GM19324 (cell line): ENCODE measurements around the gene TIMP1.
A peak's percentile ranks its signal among the peaks of the same experiment; 100 is the strongest.
"Not testable (repeated sequence)": the region's sequence is repeated elsewhere in the genome, so short reads cannot be mapped to it uniquely, and the experiment has no call there.

Source experiments
- ATAC-seq: cut with Tn5 transposase; IDR thresholded peaks from one replicate; pipeline ENCODE4 v1.9.1; 2021; ENCODE audit warnings: mild to moderate bottlenecking, moderate library complexity; ENCODE audit not compliant: unreplicated experiment, low FRiP score

TIMP1 gene

DNA sequence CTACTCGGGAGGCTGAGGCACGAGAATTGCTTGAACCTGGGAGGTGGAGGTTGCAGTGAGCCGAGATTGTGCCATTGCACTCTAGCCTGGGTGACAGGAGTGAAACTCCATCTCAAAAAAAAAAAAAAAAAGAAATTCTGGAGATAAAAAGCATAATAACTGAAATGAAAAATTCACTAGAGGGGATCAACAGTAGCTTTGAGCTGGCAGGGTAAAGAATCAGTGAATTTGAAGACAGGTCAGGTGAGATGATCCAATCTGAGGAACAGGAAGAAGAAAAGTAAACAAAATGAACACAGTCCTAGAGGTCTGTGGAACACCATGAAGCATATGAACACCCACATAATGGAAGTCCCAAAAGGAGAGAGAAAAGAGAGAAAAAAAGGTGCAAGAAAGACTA is 15.0 kb downstream of the TIMP1 start:
- no peak for ATAC-seq

DNA sequence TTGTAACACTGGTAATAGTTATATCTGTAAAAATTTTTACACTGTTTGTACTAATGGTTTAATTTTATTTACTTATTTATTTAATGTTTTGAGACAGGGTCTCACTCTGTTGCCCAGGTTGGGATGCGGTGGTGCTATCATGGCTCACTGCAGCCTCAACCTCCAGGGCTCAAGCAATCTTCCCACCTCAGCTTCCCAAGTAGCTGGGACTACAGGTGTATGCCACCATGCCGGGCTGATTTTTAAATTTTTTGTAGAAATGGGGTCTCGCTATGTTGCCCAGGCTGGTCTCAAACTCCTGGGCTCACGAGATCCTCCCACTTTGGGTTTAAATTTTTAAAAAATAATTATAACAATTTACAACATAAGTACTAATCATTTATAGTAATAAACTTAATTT is 20.9 kb downstream of the TIMP1 start:
- not testable (repeated sequence) for ATAC-seq

DNA sequence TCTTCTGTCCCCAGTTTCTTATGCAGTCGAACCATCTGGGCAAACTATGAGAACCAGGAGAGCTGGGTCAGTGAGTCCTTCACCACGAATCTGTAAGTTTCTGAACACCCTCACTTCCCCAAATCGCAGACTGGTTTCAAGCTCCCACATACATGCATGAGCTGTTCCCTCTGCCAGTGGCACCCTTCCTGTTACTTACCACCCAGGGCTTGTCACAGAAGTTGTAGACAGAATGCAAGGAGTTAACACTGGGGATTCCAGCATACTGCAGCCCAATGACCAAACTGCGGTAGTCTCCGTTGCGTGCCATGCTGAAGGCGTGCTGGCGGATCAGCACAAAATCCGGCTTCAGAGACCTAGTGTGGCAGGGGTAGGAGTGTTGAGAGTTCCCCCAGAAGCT is 22.8 kb downstream of the TIMP1 start:
- no peak for ATAC-seq

DNA sequence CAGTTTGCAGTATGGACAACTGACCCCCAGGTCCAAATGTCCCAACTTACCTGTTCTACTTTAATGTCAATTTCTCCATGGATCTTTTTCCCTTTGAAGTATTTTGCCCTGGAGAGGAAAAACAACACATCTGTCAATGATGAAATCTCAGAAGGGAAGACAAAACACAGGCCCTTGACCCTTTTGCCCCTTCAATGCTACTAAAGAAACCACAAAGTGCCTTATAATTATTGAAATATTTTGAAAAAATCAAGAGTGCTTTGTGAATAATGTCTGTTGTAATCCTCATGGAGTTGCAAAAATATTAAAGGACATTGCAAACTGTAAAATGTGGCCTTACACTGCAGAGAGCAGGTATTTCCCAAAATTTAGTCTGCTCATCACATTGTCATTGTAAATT is 24.9 kb downstream of the TIMP1 start:
- ATAC-seq: no peak

DNA sequence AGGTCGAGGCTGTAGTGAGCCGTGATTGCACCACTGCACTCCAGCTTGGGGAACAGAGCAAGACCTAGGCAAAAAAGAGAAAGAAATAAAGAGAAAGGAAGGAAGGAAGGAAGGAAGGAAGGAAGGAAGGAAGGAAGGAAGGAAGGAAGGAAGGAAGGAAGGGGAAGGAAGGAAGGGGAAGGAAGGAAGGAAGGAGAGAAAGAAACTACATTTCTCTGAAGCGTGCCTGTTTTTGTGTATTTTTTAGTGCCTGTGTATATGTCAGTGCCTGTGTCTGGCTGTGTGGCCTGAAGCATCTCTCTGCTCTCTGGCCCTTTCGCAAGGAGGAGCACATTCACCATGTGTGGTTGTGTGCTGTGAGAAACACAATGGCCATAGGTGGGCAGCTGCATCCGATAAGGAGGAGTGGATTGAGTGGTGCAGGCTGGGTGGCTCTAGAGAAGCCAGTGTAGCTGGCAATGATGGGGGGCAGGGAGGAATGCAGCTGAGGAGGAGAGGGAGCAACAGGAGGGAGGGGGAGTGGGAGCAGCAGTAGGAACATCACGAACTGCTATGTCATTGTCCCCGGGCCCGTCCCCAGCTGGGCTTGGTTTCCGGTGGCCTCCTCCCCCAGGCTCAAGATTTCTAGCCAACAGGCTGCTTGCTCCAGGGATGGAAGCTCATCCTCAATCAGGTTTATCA is 26.0 kb downstream of the TIMP1 start:
- ATAC-seq: no peak

DNA sequence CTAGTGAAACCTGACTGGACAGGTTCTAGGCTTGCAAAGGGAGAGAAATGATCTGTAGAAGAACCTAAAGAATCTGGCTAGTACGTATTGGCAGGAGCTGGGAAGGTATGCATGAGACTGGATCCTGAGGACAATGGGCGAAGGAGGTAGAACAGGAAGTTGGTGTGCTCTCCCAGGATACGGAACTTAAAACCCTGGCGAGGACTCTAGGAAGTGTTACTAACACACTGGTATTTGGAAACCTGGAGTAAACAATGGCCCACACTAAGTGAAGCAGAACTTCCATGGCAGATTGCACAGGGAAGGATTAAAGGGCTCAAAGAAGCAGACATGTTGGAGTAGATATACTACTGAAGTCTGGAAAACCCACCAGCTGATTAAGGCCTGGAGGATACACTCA is 28.3 kb downstream of the TIMP1 start:
- no peak for ATAC-seq

DNA sequence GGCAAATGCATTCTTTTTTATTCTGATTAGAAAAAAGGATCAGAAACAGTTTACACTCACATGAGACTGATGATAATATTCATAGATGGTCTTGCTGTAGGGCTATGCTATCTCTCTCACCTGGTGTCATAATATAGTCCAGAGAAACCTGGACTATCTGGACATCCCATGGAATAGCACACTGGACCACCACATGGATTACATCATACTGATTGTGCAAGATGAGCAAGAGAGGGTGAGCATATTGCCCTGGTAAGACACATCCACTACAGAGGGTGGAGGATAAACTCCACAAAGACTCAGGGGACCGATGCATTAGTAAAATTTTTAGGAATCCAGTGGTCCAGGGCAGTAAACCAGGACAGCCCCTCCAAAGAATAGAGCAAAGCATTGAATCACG is 29.3 kb downstream of the TIMP1 start:
- no peak for ATAC-seq

DNA sequence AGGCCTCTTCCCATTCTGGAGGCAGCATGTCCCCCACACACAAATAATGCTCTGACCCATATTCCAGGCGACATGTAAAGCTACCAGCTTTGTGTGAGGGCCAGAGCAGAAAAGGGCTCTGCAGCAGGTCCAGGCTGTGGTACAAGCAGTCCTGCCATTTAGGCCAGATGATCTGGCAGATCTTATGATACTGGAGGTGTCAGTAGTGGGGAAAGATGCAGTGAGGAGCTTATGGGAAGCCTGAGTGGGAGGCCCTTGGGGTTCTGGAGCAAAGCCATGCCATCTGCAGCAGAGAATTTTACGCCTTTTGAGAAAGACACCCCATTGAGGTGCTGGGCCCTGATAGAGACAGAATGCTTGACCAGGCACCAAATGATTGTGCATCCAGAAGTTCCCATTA is 29.7 kb downstream of the TIMP1 start:
- ATAC-seq: no peak

DNA sequence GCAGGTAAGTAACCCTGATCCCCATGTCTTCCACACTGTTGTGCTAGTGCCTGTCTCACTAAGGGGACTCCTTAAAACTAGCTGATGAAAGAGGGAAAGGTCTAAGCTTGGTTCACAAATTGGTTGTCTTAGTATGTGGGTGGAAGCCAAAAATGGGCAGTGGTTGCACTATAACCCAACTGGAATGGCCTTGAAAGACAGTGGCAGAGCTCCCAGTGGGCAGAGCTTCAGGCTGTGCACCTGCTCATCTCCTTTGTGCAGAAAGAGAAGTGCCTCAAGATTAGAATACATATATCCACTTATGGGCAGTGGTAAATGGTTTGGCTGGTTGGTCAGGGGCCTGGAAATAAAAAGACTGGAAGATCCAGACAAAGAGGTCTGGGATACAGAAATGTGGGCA is 30.2 kb downstream of the TIMP1 start:
- no peak for ATAC-seq

DNA sequence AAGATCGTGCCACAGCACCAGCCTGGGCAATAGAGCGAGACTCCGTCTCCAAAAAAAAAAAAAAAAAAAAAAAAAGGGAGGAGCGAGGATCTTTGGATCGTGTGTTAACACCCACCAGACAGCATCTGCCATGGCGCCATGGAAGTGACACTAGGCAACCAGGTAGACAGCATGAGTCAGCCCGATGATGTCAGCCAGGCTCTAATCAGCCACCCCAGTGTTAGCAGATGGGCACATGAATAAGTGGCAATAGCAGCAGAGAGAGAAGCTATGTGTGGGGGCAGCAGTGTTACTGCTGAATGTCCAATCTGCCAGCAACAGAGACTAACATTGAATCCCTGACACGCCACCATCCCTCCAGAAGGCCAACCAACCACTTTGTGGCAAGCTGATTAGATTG is 30.8 kb downstream of the TIMP1 start:
- ATAC-seq: no peak

DNA sequence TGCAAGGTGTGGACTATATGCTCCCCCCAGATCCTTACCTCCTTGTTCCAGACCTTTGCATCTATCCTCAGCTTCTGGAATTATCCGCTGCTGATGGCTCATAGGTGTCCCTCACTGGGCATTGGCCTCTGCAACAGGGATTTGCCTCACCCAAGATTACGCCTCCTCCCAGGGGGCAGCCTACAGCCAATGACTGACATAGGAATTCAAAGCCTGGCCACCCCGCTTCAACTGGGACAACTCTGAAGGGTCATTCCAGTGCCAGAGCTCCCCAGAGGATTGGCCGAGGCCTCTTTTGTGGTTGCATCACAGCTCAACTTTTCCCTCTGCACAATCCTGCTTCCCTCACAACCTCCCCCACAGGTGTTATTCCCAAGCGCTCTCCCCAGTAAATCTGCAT is 32.4 kb downstream of the TIMP1 start:
- ATAC-seq: no peak

DNA sequence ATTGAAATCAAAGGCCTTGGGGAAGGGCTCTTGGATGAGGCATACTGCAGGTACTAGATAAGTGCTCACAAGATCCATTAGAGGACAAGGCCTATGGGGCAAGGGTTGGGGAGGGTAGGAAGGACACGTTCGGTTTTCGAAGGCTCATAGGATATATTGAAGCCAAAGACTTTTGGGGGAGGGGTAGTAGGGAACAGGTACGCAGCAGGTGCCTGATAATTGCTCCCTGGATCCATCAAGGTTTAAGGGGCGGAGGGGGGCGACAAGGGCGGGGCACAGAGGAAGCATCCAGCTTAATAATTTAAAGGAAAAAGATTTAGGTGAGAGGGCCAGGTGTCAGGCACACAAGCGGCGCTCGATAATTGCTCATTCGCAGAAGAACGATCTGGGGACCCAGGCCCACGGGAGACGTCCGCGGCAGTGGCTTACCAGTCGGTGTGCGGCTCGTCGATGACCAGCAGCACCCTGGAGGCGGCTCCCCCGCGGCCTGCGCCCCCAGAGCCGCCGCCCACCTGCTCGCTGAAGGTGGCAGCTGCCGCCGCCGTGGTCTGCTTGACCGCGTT is 36.8 kb downstream of the TIMP1 start:
- no peak for ATAC-seq

DNA sequence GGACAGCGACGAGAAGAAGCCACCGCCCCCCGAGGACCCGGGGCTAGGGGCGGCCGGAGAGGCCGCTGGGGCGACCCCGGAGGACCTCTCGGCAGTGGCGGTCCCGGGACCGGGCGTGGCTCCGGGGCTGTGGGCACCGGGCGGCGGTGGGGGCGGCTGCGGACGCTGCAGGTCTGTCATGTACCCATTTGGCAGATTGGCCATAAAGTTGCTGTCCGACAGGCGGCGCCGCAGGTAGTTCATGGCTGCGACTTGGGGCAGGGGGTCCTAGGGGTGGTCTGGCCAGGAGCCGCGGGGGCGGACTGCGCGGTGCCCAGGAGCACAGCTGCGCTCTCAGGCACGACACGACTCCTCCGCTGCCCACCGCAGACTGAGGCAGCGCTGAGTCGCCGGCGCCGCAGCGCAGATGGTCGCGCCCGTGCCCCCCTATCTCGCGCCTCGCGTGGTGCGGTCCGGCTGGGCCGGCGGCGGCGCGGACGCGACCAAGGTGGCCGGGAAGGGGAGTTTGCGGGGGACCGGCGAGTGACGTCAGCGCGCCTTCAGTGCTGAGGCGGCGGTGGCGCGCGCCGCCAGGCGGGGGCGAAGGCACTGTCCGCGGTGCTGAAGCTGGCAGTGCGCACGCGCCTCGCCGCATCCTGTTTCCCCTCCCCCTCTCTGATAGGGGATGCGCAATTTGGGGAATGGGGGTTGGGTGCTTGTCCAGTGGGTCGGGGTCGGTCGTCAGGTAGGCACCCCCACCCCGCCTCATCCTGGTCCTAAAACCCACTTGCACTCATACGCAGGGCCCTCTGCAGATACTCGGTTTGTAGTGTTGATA is 37.5 kb downstream of the TIMP1 start, which contains the start of gene SYN1:
Gene SYN1, minus strand, starts transcription at position 372 of the 817 bp plus-strand sequence. Its CDS starts 129 bp downstream, at position 243.
- ATAC-seq: peak; percentile 66

DNA sequence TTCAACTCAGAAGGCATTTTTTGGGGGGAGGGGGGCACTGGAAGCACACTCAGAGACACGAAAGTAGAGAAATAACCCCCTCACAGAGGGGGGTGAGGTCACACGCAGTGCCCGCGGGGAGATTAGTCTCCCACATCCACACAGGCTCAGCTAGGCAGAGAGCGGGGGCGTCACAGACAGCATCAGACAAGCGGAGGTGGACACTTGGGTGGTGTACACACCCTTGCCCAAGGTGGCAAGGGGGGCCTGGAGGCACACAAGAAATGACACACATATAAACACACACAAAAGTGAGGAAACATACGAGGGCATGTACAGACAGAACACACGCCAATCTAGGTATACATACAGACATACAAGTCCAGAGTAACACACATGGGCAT is 38.1 kb downstream of the TIMP1 start:
- ATAC-seq: no peak

DNA sequence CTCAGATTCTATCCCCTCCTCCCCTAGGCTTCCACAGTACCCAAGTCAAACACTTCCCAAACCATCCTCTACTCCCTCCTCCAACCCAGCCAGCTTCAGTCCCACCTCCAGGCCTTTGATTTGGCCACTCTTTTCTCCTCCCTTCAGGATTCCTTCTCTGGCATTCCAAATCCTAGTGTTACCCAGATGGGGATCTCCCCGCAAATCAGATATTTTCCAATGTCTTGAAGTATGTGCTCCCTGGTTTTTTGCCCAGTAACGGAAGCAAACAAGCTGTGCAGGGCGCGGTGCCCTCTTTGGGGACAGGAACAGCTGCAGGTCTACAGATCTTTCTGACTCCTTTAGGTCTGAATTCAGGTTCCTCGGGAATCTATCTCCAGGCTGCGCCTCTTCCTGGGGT is 39.6 kb downstream of the TIMP1 start:
- no peak for ATAC-seq

DNA sequence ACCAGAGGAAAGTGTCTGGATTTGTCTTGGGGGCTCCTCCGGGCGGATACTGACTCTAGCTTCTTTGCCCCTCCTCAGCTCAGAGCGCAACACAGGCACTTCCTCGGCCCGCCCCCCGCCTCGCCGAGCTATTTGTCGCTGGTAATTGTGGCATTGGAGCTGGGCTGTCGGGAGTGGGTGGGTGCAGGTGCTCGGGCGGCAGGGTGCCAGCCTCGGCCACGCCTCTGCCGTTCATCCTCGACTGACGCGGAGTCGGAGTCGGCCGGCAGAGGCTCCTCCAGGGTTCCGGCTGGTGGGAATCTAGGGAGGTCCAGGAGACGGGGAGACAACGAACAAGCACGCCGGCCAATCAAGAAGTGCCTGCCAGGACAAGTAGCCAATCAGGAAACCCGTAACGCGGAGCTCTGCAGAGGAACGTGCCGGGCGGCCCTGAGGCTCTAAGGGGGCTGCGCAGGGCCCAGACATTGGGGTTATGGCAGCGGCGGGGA is 41.3 kb downstream of the TIMP1 start:
- ATAC-seq: no peak

DNA sequence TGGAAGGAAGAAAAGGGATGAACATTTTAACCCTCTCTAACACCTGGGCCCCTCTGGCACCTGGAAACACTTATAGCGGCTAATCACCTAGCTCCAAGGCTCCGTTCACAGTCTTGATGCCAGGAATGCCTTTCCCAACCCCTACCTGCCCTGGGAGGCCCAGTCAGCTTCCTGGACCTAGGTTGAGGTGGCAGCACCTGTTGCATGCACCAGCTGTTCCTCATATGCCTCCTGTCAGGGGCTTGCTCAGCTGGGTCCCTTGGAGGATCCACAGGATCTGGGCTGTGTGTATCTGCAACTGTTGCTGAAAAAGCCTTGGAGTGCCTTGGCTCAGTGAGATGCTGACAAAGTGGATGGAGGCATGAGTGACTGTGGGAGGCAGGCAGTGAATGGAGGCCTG is 43.1 kb downstream of the TIMP1 start:
- ATAC-seq: no peak

DNA sequence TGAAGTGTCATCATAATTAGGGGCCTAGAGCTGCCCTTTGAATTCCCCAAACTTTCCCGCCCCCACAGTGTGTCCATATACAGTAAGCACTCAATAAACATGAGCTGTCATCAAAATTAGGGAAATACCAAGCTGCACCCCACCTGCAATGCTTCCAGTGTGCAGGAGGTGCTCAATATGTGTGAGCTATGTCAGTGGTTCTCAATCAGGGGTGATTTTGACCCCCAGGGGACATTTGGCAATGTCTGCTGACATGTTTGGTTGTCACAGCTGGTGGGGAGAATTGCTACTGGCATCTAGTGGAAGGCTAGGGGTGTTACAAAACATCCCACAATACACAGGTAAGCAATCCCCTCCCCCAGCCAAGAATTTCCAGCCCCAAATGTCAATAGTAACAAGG is 46.7 kb downstream of the TIMP1 start:
- no peak for ATAC-seq

DNA sequence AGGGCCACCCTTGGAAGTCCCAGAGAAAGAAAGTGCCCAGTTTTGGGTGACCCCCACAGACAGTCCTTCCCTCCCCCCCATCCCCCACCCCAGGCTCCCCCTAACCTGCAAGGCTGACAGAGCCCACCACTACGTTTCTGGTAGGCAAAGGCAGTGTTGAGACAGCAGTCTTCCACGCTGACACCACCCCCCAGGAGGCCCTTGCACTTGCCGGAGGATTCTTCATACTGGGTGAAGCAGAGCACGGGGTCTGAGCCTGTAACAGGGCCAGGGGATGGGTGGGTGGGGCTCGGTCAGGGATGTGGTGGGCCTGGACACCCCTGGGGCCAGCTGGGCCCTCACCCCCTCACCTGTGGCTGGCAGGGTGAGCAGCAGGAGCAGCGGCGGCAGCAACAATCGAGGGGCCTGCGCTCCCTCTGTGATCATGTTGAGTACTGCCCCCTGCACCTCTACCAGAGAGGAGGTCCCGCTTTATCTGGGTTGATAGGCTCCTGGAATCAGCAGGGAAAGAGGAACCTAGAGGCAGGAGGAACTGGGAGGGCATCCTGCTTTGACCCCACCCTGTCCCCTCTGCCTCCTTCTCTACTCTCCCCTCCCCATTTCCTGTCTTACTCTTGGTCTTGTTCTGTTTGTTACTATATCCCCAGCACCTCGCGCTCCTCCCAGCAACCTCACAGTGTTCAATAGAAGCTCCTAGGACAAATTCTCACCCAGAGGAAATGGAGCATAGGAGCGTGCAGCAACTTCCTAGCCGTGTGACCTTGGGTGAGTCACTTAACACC is 47.4 kb downstream of the TIMP1 start, which contains the start of gene CFP:
Gene CFP, minus strand, starts transcription at position 512 of the 782 bp plus-strand sequence. Its CDS starts 86 bp downstream, at position 426.
- ATAC-seq: no peak

DNA sequence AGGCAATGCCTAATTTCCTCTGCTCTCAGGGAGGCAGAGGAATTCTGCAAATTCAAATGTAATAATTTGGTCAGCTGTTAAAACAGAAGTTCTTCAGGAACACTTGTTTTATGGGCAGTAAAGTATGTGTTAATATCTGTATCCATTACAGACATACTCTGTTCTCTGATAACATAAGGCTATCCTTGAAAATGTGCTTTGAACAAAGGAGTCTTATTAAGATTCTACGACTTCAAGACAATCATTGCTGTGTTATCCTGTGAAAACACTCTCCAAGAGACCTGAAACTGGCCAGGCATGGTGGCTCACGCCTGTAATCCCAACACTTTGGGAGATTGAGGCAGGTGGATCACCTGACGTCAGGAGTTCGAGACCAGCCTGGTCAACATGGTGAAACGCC is 49.4 kb downstream of the TIMP1 start:
- no peak for ATAC-seq

DNA sequence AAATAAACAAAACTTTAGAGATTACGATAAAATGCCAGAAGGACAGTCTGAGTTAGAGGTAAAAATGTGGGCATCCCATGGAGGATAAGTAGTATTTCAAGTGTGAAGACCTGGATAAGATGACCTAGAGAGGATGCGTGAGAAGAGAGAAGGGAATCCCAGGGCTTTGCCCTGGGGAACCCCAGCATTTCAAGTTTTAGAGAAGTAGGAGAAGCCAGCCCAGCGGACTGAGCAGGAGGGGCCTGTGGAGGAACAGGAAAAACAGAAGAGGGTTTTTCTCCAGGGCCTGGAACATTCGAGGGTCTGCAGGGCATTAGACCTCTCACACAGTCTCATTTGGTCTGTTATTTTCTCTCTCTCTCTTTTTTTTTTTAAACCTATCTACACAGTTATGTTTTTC is 50.4 kb downstream of the TIMP1 start:
- no peak for ATAC-seq
